Endometrial microvascular endothelial cells (primary cell): ENCODE results near the gene CES1. TPM values are rescaled to one million over a fixed set of nuclear protein-coding genes. Genes with fewer than 3 reads are reported as not detected.
"Not testable (repeated sequence)": the region's sequence is repeated elsewhere in the genome, so short reads cannot be mapped to it uniquely, and the experiment has no call there.

Source experiments
- in situ Hi-C: cut with HindIII; loops from 2 replicates; pipeline ENCODE4 v1.10.0; 2017; ENCODE audit warnings: low sequenced_read_pairs, low pct_unique_long_range_greater_than_20kb; ENCODE audit errors: inconsistent ontology term
- total RNA-seq: library from RNA; depleted of rRNA; stranded (reverse); fragments of >200 nt; gene quantifications from one replicate; pipeline ENCODE4 v1.2.3, GENCODE V29; 2015; ENCODE audit errors: inconsistent ontology term

The CES1 gene
- total RNA-seq, 1 donor from 2014 or later: not detected

DNA sequence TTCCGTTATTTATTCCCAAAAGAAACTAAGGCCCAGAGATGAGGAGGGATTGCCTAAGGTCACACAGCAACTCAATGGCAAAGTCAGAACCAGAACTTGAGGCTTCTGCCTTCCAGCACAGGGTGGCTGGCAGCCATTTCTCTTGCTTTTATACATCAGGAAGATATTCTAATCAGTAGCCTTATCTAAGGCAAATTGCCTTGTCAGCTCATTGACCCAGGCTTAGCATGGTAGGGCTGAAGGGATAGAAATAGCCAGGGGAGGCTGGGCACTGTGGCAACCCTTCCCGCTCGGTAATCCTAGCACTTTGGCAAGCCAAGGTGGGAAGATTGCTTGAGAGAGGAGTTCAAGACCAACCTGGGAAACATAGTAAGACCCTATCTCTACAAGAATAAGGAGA lies 2.3 kb upstream of the CES1 start:
- in situ Hi-C loops: not testable (repeated sequence)

DNA sequence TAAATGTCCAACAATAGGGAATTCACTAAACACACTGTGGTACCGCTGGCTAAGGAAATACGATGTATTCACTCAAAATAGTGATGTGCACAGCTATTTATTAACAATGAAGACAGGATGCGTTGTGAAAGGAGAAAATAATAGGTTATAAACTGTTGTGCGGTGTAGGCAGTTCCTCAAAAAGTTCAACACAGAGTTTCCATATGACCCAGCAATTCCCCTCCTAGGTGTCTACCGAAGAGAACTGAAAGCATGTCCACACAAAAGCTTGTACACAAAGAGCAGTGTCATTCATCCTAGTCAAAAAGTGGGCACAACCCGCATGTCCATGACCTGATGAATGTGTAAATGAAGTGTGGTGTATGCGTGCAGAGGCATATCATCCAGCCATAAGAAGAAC lies 1.2 kb upstream of the CES1 start:
- in situ Hi-C loops: no loop called here

DNA sequence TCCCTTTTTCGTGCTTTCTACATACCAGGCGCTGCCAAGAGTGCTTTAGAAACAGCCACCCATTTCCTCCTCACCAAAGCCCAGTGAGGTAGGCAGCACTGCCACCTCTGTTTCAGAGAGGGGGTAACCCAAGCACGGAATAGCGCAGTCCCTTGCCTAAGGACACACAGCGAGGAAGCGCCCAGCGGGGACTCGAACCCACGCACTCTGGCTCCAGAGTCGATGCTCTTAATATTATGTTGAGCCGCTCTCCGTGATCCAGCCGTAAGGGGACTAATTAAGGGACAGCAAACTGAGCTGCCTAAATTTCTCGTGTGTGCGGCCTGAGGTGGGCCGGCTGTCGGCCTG lies 497 bp downstream of the CES1 start:
- in situ Hi-C loops: no loop called here

DNA sequence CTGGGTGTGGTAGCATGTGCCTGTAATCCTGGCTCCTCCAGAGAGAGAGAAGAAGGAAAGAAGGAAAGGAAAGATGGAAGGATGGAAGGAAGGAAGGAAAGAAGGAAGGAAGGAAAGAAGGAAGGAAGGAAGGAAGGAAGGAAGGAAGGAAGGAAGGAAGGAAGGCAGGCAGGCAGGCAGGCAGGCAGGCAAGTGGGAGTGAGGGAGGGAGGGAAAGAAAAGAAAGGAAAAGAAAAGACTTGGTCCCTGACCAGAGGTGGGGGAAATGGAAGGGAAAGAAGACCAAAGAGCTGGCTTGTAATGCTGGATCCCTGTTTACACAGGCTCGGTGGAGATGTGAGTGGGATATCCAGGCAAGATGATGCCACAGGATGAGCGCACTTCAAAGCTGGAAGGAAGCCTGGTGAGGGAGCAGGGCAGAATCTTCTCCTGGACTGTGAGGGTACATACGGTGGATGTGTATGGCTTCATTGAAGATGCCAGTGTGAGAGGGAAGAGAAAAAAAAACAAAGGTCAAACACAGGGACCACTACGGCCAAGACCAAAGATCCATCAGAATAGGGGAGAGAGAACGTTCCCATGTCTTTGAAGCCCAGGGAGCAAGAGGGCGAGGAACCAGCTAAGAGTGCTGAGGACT lies 2.1 kb downstream of the CES1 start:
- in situ Hi-C loops: no loop called here

DNA sequence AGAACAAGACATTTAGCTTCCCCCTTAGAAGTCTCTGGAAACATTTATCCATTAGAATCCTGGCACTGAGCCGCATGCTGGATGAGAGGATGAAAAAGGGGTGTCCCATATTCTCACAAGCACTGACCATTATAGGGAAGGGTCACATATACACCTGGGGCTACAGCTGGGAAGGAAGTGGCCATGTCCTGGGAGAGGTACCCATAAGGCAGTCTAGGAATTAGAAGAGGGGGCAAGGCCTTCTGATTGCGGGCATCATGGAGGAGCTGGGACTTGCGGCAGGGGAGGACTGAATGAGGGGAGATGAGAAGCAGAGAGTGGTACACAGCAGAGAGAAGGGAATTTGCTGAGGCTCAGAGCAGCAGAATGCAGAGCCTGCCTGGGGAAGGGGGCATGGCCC lies 3.7 kb downstream of the CES1 start:
- in situ Hi-C loops: not testable (repeated sequence)

DNA sequence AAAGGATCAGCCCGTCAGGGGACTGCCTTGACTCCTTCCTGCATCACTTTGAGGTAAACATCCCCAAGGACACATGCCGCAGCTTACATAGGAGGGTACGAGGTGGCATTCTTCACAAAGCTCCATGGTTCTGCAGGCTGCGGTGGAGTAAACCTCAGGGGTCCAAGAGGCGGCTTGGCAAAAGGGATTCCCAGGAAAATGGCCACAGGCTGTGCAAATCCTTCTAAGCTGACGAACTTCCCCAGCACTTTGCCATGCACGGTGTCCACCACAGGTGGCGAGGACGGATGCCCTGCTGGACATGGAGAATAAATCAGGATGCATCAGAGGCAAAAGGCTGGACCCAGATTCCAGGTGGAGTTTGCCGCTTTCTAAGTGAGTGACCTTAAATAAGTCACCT lies 4.2 kb downstream of the CES1 start:
- in situ Hi-C loops: no loop called here

DNA sequence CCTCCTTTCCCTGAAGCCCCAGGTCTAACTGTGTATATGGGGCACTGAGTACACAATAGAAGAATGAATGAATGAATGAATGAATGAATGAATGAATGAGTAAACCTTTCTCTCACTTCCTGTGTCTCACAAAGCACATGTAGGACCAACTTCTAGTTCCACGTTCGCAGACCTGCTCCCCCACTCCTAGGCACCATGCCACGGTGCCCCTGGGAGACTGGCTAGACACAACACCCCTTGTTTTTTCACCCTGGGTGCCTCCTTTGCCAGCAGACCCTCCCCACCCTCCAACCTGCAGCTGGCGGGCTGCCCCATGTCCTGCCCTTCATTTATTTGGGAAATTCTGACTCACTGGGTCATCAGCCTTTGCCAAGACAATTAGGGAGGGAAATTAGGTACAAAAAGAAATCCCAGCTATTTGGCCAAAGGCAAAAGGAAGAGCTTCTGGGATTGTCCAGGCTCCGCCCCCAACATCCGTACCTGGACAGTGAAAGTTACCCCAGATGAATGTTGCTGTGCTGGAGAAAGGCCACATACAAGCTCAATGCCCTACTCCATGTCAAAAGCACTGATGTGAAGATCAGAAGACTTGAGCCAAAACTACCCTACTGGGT lies 7.7 kb downstream of the CES1 start:
- in situ Hi-C loops: no loop called here

DNA sequence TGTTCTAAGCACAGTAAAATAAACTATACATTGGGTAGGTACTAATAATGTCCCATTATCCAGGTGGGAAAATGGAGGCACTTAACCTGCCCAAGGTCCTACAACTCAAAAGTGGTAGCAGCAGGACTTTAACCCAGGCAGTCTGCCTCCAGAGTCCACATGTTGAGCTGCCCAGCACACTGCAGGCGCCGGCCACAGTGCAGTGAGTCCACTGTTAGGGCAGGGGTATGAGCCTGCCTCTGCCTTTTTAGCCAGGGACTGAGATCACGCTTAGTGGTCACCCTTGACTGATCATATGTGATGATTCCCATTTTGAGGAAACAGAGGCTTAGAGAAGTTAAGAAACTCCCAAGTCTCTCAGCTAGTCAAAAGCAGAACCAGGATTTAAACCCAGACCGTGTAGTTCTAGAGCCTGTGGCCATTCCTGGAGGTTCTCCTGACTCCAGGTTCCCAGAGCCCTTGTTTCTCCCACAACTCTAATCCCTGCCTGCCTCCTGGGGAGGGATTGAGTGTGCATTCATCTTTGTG lies 8.4 kb downstream of the CES1 start:
- in situ Hi-C loops: no loop called here

DNA sequence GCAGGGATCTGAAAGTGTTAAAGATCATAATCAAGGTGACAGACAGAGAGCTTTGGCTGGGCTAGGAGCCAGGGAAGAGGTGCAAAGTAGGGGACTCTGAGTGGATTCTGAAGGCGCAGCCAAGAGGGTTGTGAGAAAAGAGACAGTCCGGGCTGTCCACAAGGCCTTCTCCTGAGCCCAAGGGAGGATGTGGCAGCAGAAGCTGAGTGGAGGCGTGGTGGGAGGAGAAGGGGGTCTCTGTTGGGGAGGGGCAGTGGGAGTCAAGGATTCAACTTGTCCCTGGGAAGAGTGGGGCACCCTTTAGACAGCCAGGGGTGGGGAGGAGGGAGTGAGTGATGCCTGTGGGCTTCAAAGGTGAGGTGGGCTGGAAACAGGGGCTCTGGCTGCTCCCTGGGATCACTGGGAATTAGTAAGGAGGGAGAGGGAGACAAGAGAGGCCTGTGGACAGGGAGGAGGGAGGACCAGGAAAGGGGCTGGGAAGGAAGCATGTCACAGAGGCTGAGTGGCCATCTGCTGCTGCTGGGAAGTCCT lies 10.6 kb downstream of the CES1 start:
- in situ Hi-C loops: no loop called here

DNA sequence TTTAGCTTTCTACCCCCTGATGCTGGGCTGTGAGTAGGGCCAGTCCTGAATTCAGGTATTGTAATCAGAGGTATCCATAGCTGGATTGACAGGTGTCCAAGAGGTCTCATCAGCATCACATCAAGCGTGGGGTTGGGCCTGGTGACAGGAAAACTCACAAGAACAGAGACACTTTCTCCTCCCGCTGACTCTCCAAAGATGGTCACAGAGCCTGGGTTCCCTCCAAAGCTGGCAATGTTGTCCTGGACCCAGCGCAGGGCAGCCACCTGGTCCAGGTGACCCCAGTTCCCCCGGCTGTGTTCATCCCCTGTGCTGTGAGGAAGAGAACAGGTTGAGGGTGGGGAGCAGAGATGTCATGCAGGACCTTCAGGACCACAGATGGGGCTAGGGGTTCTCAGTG lies 11.7 kb downstream of the CES1 start:
- in situ Hi-C loops: no loop called here

DNA sequence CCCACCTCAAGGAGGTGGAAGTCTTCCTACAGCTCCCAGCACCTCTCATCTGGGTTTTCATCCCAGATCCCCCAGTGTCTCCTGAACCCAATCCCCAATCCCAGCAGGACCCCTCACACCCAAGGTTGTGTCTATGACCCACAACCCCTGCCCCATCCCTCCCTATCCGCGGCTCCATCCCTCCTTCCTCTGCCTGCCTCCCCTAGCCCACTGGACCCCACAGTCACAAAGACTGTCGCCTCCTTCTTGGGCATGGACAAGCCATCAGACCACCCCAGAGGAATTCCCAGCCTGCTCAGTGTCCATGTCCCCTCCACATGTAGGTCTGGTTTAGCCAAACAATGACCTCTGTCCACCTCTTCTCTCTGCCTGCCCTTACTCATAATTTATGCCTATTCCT lies 12.3 kb downstream of the CES1 start:
- in situ Hi-C loops: no loop called here

DNA sequence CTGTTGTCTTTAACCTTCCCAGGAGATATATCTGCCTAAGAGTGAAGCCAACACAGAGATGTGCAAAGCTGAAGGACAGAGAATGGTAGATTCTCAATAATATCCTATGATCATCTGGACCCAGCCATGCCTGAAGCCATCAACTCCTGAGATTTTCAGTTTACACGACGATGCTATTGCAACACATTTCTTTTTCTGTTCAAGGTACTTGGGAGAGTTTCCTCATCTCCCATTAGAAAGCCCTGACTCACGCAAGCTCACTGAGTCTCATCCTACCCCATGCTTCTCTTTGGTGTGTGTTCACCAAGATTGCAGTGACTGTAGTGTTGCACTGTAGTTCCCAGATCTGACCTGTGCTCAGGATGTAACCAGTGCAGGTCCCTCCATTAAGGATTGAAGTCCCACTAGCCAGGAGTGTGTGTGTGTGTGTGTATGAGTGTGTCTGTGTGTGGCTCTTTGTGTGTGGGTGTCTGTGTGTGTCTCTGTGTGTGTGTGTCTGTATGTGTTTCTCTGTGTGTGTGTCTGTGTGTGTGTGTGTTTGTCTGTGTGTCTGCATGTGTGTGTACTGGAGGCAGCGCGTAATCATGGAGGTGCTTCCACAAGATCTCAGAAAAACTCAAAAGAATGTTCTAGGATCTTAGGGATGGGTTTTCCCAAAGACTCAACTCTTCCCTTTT lies 15.5 kb downstream of the CES1 start:
- in situ Hi-C loops: no loop called here

DNA sequence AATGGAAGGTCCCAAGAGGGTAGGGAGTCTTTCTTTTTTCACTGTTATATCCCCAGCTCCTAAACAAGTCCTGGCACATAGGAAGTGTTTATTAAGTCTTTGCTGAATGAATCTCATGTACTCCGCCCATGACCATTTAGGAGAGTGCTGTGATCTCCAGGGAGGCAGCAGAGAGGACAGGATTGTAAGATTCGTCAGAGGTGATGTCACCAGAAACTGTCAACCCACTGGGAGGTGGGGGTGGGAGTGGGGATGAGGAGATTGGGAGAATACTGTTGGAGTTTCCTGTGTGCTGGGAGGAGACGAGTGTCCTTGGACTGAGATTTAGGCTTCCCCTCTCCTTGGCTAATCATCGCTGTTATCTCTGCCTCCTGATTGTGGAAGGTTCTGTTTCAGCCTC lies 16.7 kb downstream of the CES1 start:
- in situ Hi-C loops: not testable (repeated sequence)

DNA sequence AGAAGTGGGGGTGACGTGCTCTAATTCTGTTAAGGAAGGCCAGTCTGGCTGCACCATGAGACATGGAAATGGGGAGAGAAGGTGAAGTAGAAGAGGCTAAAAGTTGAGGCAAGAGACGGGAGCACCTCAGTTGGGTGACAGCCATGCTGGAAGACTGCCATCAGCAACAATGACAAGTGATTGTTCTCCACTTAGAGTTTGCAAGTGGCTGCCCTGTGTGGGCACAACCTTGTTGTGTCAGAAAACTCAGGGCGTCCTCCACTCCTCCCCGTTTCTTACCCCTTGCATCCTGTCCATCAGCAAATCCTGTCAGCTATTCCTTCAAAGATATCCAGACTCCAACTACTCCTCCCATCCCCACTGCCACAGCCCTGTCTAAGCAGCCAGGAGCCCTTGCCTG lies 17.6 kb downstream of the CES1 start:
- in situ Hi-C loops: no loop called here

DNA sequence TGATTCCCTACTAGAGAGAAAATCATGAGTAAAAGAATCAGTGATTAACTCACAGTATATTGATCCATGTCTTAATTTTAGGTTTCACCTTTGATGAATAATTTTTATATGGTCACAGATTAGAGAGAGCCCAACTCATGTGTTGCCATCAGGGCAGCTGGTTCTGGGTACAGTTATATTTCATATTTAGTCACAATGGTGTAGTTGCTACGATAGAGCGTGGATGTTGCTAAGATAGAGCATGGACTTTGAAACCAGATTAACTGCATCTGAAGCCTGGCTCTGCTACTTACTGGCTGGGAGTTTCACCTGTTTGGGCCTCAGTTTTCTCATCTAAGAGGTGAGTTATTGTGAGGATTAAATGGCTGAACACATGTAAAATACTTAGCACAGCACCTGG lies 18.7 kb downstream of the CES1 start:
- in situ Hi-C loops: not testable (repeated sequence)

DNA sequence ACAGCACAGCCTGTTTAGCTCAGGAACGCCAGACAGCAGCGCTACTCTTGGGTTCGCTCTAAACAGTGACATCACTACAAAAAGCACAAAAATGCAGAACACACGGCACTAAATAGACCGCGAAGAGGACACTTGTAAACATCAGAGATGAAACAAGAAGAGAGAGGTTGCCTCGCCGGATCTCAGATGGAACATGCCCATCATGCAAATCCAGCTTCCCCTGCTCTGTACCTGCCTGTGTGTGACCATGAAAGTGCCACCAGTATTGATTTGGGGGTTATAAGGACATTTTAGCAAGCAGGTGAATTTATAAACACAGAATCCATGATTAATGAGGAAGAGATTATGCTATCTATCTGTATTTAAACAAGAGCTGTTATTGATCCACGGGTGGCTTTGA lies 19.2 kb downstream of the CES1 start:
- in situ Hi-C loops: not testable (repeated sequence)

DNA sequence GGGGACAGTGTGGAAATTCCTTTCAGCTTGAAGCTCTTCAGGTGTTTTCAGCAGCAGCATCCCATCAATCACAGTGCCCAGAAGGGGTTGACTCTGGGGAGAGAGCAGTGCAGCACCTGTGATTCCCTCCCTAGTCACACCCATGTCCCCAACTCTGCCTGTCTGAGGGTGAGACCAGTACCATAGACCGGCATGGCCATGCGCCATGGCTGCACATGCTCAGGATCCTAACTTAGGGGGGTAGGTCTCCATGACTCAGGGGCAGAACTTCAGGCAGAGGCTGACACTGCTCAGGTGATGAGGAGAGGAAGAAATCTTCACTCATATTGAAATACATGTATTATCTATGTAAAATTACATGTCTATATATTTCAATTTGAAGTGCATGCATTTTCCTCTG lies 19.9 kb downstream of the CES1 start:
- in situ Hi-C loops: no loop called here

DNA sequence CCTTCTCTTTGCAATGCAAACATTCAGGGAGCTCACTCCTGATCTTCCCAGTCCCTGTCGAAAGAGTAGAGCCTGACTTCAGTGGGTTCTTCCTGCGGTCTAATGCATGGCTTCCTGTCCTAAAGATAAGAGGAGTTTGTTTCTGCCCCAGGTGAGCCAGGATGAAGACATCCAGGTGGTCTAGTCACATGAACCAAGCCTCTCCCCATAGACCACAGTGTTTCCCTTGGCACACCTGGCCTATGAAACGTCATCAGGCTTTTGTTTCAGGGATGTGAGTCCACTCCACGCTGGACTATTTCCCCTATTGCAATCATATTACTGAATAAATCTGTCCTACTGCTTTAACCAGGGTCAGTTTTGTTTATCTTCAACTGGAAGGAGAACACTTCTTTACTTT lies 21.1 kb downstream of the CES1 start:
- in situ Hi-C loops: no loop called here

DNA sequence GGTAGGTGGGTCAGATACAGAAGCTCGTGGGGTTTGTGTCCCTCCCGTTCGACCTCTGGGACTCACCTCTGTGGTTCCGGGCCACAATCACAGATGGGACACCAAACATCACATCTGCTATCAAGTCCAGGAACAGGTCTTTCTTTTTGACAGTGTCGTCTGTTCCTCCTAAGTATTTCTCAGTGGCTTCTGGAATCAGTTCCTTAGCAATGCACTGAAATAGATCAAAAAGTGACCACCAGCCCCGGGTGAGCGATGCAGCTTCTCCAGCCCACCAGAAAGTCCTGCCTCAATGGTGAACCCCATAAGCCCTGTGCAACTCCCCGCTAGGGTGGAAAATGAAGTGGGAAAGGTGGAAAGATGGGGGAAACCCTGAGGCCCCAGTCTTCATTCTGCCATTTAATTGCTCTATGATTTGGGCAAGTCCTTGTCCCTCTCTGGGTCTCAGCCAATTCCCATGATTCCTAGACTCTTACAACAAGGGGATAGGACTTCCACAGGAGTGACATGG lies 22.4 kb downstream of the CES1 start:
- in situ Hi-C loops: no loop called here

DNA sequence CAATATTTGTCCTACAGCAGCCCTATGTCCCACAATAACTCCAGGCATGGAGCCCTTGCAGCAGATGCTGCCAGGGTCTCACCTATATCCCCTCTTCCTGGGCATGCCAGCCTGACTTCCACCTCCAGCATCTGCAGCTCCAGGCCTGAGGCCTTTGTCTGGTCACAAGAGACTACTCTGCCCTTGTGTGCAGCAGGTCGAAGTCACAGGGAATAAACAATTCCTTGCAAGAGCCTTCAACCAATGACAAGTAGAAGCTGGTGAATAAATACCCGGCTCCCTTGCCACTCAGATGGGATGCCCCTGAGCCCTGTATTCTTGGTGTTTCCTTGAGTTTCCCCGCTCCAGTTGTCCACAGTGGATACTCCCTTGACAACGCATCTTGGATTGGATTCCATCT lies 23.0 kb downstream of the CES1 start:
- in situ Hi-C loops: no loop called here
